ENCODE measurements around the gene CDC42BPG.
A peak's percentile ranks its signal among the peaks of the same experiment; 100 is the strongest.
"Not testable (repeated sequence)": the region's sequence is repeated elsewhere in the genome, so short reads cannot be mapped to it uniquely, and the experiment has no call there.

Gene CDC42BPG

DNA sequence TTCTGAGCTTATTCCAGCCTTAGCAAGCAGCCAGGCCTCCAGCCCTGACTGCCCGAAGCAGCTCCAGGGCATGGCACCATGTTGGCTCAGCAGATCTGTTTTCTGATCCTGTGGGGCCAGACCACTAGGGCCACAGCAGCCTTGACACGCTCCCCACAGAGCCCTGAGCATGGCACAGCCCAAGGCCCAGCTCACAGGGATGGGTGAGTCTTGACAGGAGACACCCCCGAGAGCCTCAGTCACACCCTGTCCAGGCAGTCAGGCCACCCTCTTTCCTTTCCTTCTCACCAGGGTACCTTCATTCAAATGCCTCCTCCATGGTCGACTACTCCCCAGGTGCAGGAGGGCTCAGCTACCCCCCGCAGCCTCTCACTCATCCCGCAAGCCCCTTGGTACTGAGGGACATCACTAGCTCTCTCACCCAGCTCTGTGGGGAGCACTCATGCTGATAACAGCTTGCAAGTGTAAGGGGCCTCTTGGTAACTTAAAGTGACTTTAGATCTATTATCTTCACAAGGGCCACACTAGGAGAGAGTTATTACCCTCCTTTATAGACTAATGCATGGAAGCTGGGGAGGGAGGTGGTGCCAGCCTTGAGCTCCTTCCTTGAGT lies 3.9 kb upstream of the CDC42BPG start:
- no peak for DNase-seq

DNA sequence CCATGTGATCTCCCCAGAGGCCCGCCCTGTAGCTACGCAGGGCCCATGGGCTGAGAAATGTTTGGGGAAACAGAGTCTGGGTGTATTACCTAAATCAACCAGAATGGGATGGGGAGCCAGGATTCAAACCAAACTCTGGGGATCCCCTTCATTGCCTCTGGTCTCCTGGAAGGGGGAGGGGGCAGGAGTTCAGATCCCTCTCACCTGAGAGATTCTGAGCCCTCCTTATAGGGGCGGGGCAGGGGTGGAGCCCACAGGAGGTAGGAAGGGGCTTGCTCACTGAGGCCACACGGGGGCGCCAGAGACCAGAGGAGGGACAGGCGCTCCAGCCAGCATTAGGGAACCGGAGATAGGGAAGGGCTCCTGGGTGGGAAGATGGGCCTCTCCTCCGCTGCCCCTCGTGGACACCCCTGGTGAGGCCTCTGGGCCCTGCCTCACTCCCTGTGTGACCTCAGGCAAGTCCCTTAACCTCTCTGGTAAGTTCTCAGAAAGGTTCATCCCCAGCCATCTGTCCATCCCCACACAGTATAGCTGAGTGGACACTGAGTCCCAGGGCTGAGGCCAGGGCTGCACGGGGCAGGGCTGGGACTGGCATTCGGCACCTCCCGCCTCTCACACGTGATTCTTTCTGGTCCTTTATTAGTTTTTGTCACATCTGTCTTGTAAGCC lies 2.7 kb upstream of the CDC42BPG start:
- peak; percentile 99 for DNase-seq

- not testable (repeated sequence) for DNase-seq
Observed at GRCh38 chr11:64845776-64846129, 1.3 kb upstream of the CDC42BPG start.

GRCh38 chr11:64845129-64845775 lies 799 bp upstream of the CDC42BPG start:
- DNase-seq: no peak

- no peak for DNase-seq
Observed at GRCh38 chr11:64843686-64844329, 645 bp downstream of the CDC42BPG start.

DNA sequence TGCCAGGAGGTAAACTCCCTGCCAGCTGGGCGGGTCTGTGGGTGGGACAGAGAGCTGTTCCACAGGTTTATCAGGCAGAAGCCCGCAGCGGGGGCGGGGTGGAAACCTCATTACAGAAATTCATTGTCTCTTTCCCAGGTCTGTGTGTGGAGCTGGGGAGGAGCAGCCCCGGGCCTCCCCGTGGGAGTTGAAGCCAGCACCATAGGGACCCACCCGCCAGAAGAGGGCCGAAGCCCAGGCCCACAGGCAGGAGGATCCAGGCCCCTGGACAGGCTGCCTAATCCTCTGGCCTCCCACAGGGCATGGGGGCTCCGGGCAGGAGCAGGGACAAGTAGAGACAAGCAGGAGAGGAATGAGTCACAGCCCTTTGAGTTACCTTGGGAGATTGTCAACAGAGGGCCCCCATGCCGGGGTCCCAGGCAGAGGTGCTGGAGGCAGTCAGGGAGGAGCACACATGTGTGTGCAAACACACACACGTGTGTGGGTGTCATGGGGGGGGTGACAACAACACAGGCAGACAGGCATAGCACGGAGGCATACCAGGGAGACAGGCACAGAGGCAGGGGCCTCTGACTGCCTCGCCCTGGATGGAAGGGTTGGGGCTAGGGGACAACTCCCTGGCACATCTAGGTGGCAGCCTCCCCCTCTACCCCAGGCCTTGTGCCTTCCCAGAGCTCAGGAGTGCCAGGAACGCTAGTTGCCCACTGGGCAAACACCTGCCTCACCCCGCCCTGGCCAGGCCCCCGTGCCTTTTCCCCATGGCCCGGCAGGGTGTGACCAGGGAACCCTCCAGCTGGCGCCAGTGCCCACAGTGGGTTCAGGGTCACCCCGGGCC lies 1.4 kb downstream of the CDC42BPG start:
- DNase-seq: no peak

DNA sequence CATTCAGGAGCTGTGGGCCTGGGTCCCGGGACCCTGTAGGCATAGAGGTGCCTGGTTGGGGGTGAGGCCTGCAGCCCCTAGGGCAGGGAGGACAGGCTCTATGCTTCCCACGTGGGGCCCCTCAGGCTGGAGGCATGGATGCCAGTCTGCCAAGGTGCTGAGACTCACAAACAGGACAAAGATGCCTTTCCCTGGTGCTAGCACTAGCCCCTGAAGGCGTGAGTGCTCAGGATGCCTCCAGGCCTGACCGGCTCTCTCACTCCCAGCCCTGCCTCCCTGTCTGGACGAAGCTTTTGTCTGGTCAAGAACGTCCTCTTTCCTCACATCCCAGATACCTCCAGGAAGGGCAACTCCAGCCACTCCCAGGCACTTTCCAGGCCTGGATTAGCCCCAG lies 2.1 kb downstream of the CDC42BPG start:
- no peak for DNase-seq

GRCh38 chr11:64841592-64842365 lies 2.7 kb downstream of the CDC42BPG start:
- no peak for DNase-seq

DNA sequence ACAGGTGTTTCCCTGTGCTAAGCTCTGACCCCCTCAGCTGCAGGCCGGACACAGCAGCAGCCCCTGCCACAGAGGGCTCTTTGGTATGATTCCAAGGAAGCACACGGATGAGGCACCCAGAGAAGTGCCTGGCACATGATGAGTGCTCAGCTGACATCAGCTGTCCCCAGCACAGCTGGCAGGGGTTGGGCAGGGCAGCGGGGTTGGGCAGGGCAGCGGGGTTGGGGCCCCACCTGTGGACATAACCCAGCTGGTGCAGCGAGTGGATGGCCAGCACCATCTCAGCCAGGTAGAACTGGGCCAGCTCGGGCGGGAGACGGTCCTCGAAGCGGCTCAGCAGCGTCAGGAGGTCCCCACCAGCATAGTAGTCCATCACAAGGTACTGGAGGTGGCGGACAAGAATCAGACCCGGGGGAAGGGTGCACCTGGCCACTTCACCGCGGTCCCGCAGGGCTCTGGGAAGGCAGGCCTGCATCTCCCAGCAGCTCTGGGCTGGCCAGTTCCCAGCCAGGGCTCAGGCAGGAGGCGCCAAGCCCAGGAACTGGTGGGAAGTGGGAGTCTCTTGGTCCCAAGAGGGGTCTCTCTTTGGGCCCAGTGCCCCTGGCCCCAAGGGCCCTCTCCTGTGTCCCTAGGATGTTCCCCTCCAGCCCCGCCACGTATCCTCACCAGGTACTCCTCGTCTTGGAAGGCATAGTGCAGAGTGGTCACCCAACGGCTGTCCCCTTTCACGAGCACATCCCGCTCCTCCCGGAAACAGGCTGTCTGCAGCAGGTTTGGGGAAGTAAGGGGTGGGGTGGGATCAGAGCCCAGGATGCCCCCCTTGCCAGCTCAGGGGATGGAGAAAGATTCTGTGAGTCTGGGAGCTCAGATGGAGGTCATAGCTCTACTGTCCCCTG lies 4.3 kb downstream of the CDC42BPG start:
- no peak for DNase-seq

DNA sequence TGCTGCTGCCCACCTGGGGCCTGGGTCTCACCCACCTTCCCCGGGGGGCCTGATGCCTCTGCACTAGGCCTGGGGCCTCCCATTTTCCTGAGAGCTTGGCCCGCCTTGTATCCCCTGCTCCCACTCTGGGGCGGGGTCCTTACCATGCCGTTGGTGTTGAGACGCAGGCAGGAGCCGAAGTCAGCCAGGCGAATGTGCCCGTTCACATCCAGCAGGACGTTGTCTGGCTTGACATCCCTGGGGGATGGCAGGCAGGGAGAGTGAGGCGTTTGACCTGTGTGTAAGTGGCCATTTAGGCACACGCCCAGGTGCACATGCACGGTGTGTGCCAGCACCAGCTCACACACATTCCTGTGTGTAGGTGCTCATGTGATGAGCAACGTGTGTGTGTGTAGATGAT lies 5.1 kb downstream of the CDC42BPG start:
- DNase-seq: no peak

GRCh38 chr11:64838600-64839334 lies 5.7 kb downstream of the CDC42BPG start:
- no peak for DNase-seq

DNA sequence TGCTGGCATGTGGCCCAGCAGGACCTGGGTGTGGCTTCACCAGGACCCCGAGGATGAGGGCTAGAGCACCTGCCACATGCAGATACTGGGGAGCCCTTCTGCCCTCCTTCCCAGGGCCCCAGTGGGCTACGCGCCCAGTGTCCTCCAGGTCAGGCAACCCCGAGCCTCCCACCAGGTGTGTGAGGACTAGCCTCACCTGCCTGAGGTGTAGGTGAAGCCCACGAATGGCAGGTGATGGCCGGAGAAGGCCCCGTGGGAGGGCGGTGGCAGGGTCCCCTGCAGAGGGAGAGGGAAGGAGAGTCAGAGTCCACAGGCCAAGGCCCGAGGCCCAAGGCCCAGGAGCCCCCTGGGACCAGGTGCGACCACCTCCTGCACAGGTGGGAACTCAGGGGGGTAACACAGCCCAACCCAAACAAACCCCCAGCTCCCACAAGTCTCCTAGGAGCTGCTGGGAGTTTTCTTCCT lies 6.5 kb downstream of the CDC42BPG start:
- no peak for DNase-seq

- no peak for DNase-seq
Observed at GRCh38 chr11:64836448-64837072, 7.9 kb downstream of the CDC42BPG start.

GRCh38 chr11:64835616-64836447 lies 8.6 kb downstream of the CDC42BPG start:
- DNase-seq: no peak

- no peak for DNase-seq
Observed at GRCh38 chr11:64834723-64835615, 9.5 kb downstream of the CDC42BPG start.

- DNase-seq: no peak
Observed at GRCh38 chr11:64834031-64834722, 10.3 kb downstream of the CDC42BPG start.

DNA sequence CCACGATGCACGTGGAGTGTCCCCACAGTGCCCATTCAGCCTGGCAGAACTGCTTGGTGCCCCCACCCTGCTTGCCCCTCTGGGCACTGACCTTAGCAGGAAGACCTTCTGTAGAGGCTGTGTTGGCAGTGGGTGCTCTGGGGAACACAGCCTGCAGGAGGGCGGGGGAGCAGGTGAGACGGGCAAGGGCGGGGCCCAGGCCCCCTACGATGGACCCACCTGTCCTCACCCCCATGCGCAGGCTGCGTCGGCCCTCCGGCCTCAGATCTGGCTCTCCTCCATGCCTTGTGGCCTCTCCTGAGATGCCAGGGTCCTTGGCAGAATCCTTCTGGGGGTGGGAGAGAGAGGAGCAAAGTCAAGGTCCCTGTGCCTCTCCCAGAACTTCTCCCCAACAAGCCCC lies 10.9 kb downstream of the CDC42BPG start:
- DNase-seq: no peak

Measured in activated CD8-positive, alpha-beta memory T cell treated with anti-CD3 and anti-CD28 coated beads, Interleukin-2, amount 50 U/mL, for 48 hours (primary cell).